Right kidney (tissue), 1 donor: Measurements from ENCODE around the gene ATF1.
"Not testable (repeated sequence)": the region's sequence is repeated elsewhere in the genome, so short reads cannot be mapped to it uniquely, and the experiment has no call there.

Experiments used
- DNase-seq: peaks from one replicate; pipeline ENCODE4 v3.0.0-alpha.2; 2016

The ATF1 gene

DNA sequence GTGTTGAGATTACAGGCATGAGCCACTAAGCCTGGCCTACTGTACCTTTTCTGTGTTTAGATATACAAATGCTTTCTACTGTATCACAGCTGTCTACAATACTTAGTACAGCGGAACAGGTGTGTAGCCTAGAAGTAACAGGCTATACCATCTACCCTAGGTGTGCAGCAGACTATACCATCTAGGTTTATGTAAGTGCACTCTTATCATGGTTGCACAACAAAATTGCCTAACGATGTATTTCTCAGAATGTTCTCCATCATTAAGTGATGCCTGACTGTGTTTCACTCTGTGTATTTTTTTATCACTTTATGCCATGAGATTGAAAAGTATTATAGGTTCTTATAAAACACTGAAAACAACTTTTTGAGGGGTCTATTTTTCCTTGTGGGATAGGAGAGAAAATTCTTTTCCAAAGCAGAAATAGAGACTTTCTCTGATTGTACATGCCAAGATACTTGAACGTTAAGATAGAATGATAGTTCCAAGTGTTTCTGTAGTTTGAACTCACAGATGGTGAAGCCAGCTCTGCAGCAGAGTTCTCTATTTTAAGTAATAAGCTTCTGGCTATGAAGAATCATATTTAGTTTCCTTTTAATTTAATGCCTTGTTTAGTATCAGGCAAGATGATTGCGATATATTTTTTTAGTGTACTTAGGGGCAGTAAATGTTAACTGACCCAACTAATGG lies 95.9 kb downstream of the ATF1 start:
- DNase-seq, result no peak

DNA sequence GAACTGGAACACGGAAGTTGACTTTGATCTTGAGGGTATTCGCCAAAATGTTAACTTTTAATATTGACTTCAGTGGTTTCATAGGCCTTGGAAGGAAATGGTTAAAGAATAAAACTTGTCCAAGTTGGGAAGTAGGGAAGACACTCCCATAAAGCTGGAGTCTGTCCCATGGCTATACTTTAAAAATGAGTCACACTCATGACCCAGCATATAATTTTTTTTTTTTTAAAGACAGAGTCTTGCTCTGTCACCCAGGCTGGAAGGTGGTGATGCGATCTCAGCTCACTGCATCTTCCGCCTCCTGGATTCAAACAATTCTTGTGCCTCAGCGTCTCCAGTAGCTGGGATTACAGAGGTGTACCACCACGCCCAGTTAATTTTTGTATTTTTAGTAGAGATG lies 98.4 kb downstream of the ATF1 start:
- no peak for DNase-seq

DNA sequence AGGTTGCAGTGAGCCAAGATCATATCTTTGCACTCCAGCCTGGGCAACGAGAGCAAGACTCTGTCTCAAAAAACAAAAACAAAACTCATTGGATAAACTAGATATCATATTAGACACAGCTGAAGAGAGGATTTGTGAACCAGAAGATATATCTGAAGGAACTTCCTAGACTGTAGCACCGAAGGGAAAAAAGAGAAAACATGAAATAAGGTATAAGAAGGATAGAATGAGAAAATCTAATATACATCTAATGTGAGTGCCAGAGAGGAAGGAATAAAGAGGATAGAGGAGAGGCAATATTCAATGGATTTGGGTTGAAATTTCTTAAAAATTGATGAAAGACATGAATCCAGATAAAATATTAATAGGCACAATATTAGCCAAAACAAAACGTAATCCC lies 101.4 kb downstream of the ATF1 start:
- no peak for DNase-seq

DNA sequence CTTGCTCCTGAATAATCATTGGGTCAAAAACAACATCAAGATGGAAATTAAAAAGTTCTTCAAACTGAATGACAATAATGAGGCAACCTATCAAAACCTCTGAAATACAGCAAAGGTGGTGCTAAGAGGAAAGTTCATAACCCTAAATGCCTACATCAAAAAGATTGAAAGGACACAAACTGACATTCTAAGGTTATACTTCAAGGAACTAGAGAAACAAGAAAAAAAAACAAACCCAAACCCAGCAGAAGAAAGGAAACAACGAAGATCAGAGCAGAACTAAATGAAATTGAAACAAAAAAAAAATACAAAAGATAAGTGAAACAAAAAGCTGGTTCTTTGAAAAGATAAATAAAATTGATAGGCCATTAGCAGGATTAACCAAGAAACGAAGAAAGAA lies 105.0 kb downstream of the ATF1 start:
- not testable (repeated sequence) for DNase-seq
